Activated naive CD8-positive, alpha-beta T cell treated with anti-CD3 and anti-CD28 coated beads, Interleukin-2, amount 50 U/mL, for 24 hours (primary cell): ENCODE data around the gene LIMS1.

Experiments
- ATAC-seq: fragments of 150-1000 bp; cut with Tn5 transposase; one replicate; pipeline ENCODE4 v1.10.0; 2021
- DNase-seq: peaks from one replicate; pipeline ENCODE4 v3.0.0; 2021
- H3K27ac Mint-ChIP-seq: one replicate; pipeline ENCODE4 v1.8.0; 2021; ENCODE audit warnings: mild to moderate bottlenecking, mixed read lengths
- H3K27me3 Mint-ChIP-seq: one replicate; pipeline ENCODE4 v1.8.0; 2021; ENCODE audit warnings: mixed read lengths
- H3K36me3 Mint-ChIP-seq: one replicate; pipeline ENCODE4 v1.8.0; 2021; ENCODE audit warnings: low read depth, mixed read lengths
- H3K4me1 Mint-ChIP-seq: one replicate; pipeline ENCODE4 v1.8.0; 2021; ENCODE audit warnings: mixed read lengths
- H3K4me3 Mint-ChIP-seq: one replicate; pipeline ENCODE4 v1.8.0; 2021; ENCODE audit warnings: mild to moderate bottlenecking, moderate library complexity, mixed read lengths
- H3K9me3 Mint-ChIP-seq: one replicate; pipeline ENCODE4 v1.8.0; 2021; ENCODE audit warnings: mixed read lengths

The LIMS1 gene

DNA sequence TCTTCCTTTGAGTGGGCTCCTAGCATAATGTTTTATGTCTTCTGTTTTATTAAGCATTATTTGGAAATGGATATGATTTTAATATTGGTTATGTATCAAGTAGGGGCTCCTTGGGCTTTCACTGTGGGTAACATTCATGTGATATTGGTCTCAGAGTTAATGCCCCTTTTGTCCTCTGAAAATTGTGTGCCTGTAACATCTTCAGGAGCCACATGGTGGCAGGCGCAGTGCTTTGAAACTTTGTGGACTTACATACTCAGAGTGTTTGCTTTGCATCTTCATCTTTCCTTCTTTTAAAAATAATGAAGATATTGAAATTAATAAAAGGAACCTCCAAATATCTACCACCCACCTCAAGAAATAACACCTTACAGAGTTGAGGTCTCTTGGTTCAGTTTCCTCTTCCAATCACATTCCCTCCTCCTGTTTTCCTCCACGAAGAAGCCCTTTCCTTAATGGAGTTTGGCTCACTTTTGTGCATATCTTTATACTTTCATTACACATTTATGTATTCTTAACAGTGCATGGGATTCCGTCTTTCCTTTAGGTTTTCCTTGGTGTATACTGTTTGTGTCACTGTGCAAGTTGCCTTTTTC lies 73.5 kb downstream of the LIMS1 start:
- Mint-ChIP-seq H3K36me3 (peaks cover 5% of the 10 kb centered on the region), H3K9me3 (no peaks in the 10 kb centered on the region), H3K4me3 (no peak overlapping the region), H3K4me1 (peaks cover 48% of the 10 kb centered on the region), H3K27ac (no peak overlapping the region), H3K27me3 (no peaks in the 10 kb centered on the region)
- no peak for ATAC-seq
- DNase-seq, result no peak

DNA sequence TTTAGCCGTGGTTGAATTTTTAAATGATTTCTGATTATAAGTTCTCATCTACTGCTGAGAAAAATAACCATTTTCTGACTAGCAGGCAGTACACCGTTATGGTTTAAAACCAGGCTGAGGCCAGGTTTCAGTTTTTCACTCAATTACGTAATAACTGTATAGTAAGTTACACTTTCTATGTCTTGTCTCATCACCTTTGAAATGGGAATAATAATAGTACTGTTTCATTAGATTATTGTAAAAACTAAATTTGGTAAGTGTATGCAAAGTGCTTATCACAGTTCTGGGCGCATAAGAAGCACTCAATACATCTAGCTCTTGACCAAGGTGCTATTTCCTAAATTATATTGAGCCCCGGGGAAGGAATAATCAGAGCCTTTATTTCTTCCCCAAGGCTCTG lies 76.8 kb downstream of the LIMS1 start:
- Mint-ChIP-seq H3K9me3 (no peaks in the 10 kb centered on the region), H3K27ac (peak overlapping the region; percentile 14), H3K4me3 (no peak overlapping the region), H3K4me1 (peaks cover 61% of the 10 kb centered on the region), H3K36me3 (peaks cover 1% of the 10 kb centered on the region), H3K27me3 (no peaks in the 10 kb centered on the region)
- ATAC-seq, result no peak
- DNase-seq, result no peak

GRCh38 chr2:108612153-108612513 lies 77.9 kb downstream of the LIMS1 start:
- peak overlapping the region; percentile 35 for H3K4me3 Mint-ChIP-seq
- H3K9me3 Mint-ChIP-seq, result no peaks in the 10 kb centered on the region
- H3K36me3 Mint-ChIP-seq, result peaks cover 1% of the 10 kb centered on the region
- no peaks in the 10 kb centered on the region for H3K27me3 Mint-ChIP-seq
- ATAC-seq (peak; percentile 72), DNase-seq (peak; percentile 26)
- peaks cover 68% of the 10 kb centered on the region for H3K4me1 Mint-ChIP-seq
- peak overlapping the region; percentile 75 for H3K27ac Mint-ChIP-seq

DNA sequence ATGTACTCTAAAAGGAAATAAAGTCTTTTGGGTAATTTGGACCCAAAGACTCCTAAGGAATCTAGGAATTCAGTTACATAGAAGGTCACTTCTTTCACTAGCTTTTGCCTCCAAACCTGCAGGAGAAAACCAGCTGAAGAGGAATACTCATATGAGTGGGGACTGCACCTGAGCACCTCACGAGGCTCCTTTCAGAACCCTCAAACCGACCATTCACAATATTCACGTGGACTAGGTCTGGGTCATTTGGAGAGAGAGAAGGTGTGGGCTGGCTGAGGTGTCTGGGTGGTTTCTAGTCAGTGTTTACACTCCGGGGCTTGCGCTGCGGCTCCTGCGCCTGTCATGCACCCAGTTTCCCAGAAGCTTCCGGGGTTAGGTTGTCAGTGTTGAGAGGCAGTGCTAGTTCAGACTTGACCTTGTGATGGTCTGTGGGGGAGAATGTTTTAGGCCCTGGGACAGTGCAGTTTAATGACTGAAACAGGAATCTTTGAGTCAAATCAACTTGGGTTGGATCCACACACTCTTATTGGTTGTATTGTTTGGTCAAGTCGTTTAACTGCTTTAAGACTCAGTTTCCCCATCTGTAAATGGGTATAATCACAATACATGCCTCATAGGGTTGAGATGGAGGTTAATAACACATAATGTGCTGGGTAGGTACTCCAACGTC lies 78.4 kb downstream of the LIMS1 start:
- Mint-ChIP-seq H3K27me3 (no peaks in the 10 kb centered on the region), H3K27ac (peak overlapping the region; percentile 75), H3K4me3 (peak overlapping the region; percentile 35), H3K4me1 (peaks cover 74% of the 10 kb centered on the region), H3K36me3 (peaks cover 1% of the 10 kb centered on the region), H3K9me3 (no peaks in the 10 kb centered on the region)
- ATAC-seq, result peak; percentile 84
- DNase-seq, result peak; percentile 36

- H3K4me3 Mint-ChIP-seq, result no peak overlapping the region
- no peaks in the 10 kb centered on the region for H3K27me3 Mint-ChIP-seq
- H3K4me1 Mint-ChIP-seq, result peaks cover 79% of the 10 kb centered on the region
- H3K27ac Mint-ChIP-seq, result peak overlapping the region; percentile 66
- ATAC-seq (no peak), DNase-seq (no peak)
- H3K36me3 Mint-ChIP-seq, result peaks cover 1% of the 10 kb centered on the region
- H3K9me3 Mint-ChIP-seq, result no peaks in the 10 kb centered on the region
Measured at GRCh38 chr2:108613261-108614042, 79.2 kb downstream of the LIMS1 start.

DNA sequence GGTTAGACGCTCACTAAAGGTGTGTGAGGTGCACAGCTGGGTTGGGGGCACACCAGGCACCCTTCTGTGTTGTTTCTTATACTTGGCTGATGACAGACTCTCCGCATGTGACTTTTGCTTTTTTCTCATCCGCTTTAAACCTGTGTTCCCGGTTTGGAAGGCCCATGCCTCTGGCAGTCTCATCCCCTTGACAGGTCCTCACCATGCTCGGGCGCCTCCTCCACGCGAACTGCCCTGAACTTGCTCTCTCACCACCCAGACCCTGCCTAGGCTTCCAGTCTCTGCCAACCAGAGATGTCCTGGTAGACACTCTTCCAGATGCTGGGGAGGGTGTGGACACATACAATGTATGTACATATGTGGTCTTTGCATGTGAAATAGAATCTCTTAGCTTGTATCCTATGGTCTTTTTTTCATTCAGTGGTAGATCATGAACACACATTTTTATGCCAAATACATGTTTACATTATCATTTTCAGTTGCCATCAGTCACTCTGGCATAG lies 79.8 kb downstream of the LIMS1 start:
- Mint-ChIP-seq H3K27me3 (no peaks in the 10 kb centered on the region), H3K27ac (peak overlapping the region; percentile 66), H3K4me3 (no peak overlapping the region), H3K4me1 (peaks cover 80% of the 10 kb centered on the region), H3K9me3 (no peaks in the 10 kb centered on the region), H3K36me3 (peaks cover 1% of the 10 kb centered on the region)
- DNase-seq (no peak), ATAC-seq (no peak)

DNA sequence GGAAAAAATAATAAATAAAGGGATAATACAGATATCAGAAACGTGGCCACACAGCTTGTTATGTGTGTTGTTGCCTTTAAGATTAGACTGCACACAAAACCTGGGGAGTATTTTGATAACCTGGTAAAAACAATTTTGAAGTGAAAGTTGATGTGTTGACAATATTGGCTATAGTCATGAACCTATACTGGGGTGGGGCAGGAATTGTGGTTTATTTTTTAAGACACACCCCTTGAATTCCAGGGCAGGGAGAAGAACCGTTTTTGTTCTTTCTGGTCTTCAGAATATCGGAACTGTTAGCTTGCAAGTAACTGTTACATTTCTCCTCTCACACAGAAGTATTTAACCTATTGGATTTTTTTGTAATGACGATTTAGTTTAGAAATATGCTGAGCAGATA lies 80.4 kb downstream of the LIMS1 start:
- Mint-ChIP-seq H3K9me3 (no peaks in the 10 kb centered on the region), H3K27me3 (no peaks in the 10 kb centered on the region), H3K27ac (no peak overlapping the region), H3K4me3 (no peak overlapping the region), H3K36me3 (peaks cover 1% of the 10 kb centered on the region), H3K4me1 (peaks cover 80% of the 10 kb centered on the region)
- DNase-seq (no peak), ATAC-seq (no peak)

DNA sequence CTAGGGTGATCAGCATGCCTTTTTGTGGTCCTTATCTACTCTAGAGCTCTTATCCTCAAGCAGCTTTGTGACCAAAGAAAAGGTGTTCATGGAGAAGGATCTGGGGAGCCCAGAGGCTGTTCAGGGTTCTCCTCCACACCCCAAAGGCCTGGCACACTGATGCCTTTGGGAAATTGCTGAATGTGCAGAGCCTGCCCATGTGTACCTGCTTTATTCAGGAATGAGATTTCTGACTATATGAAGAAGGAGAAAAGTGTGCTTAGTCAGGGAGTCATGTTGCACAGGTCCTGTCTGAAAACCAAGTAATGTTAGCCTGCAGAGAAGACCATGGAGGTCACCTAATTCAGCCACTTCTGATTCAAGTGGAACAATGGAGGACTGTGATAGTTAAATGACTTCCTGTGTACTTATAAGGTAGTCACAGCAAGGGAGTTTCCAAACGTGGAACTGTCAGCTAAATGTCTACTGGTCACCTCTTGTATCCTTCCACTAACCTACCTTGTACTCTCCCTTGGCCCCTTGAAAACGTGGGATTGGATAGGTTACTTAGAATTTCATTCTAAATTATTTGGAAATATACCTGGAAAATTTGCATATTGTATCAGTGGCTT lies 81.3 kb downstream of the LIMS1 start:
- H3K27me3 Mint-ChIP-seq, result no peaks in the 10 kb centered on the region
- peaks cover 86% of the 10 kb centered on the region for H3K4me1 Mint-ChIP-seq
- H3K36me3 Mint-ChIP-seq, result no peaks in the 10 kb centered on the region
- H3K4me3 Mint-ChIP-seq, result no peak overlapping the region
- no peak for DNase-seq
- H3K27ac Mint-ChIP-seq, result no peak overlapping the region
- no peaks in the 10 kb centered on the region for H3K9me3 Mint-ChIP-seq
- ATAC-seq, result no peak

GRCh38 chr2:108616318-108616717 lies 82.0 kb downstream of the LIMS1 start:
- Mint-ChIP-seq H3K36me3 (no peaks in the 10 kb centered on the region), H3K27ac (no peak overlapping the region), H3K9me3 (no peaks in the 10 kb centered on the region), H3K27me3 (no peaks in the 10 kb centered on the region), H3K4me1 (peaks cover 88% of the 10 kb centered on the region), H3K4me3 (no peak overlapping the region)
- ATAC-seq (no peak), DNase-seq (no peak)

- H3K4me1 Mint-ChIP-seq, result peaks cover 90% of the 10 kb centered on the region
- DNase-seq (no peak), ATAC-seq (no peak)
- no peaks in the 10 kb centered on the region for H3K9me3 Mint-ChIP-seq
- H3K27me3 Mint-ChIP-seq, result no peaks in the 10 kb centered on the region
- no peak overlapping the region for H3K27ac Mint-ChIP-seq
- no peak overlapping the region for H3K4me3 Mint-ChIP-seq
- no peaks in the 10 kb centered on the region for H3K36me3 Mint-ChIP-seq
Measured at GRCh38 chr2:108616751-108617161, 82.5 kb downstream of the LIMS1 start.

GRCh38 chr2:108617617-108618016 lies 83.3 kb downstream of the LIMS1 start:
- Mint-ChIP-seq H3K36me3 (no peaks in the 10 kb centered on the region), H3K4me3 (no peak overlapping the region)

DNA sequence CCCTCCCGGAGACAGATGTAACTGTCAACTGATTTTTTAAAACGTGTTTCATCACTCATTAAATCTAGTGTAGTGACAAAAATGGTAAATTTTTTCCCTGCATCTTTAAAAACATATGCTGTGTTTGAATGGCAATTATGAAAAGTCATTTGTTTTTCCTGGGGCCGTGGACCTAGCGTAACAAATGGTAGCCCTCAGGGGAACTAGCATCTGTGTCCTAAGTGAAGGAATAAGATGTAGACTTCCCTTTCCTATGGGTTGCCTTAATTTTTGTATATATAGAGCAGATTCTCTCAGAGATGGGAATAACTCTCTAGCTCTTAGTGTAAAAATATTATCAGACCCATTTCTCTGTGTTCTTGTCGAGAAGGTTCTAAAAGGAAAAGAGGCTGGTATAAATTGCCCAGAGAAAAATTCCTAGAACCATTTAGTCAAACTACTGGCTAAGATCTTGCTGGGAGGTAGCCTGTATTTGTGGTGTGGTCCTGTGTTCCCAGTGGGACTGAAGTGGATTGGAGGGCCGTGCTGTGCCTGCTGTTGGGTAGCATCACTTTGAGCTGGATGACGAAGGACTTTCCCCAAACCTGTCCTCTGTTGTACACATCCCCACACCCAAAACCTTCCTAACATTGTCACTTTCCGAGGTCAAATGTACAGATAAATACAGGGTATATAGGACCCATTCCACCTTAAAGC lies 85.8 kb downstream of the LIMS1 start:
- ATAC-seq (no peak), DNase-seq (no peak)
- Mint-ChIP-seq H3K4me3 (no peak overlapping the region), H3K9me3 (no peaks in the 10 kb centered on the region), H3K4me1 (peaks cover 83% of the 10 kb centered on the region), H3K27ac (peak overlapping the region; percentile 75), H3K36me3 (no peaks in the 10 kb centered on the region), H3K27me3 (no peaks in the 10 kb centered on the region)

More at GRCh38 chr2:108617617-108618016, 83.3 kb downstream of the LIMS1 start:
- H3K27me3 Mint-ChIP-seq, result no peaks in the 10 kb centered on the region
- DNase-seq, result no peak
- H3K27ac Mint-ChIP-seq, result peak overlapping the region; percentile 66
- ATAC-seq, result no peak
- H3K4me1 Mint-ChIP-seq, result peaks cover 88% of the 10 kb centered on the region
- H3K9me3 Mint-ChIP-seq, result no peaks in the 10 kb centered on the region

- no peaks in the 10 kb centered on the region for H3K27me3 Mint-ChIP-seq
- ATAC-seq, result no peak
- no peaks in the 10 kb centered on the region for H3K9me3 Mint-ChIP-seq
- peak overlapping the region; percentile 89 for H3K27ac Mint-ChIP-seq
- no peak for DNase-seq
- peak overlapping the region; percentile 79 for H3K4me3 Mint-ChIP-seq
- H3K4me1 Mint-ChIP-seq, result peaks cover 83% of the 10 kb centered on the region
- no peaks in the 10 kb centered on the region for H3K36me3 Mint-ChIP-seq
Measured at GRCh38 chr2:108620656-108621055, 86.4 kb downstream of the LIMS1 start.

DNA sequence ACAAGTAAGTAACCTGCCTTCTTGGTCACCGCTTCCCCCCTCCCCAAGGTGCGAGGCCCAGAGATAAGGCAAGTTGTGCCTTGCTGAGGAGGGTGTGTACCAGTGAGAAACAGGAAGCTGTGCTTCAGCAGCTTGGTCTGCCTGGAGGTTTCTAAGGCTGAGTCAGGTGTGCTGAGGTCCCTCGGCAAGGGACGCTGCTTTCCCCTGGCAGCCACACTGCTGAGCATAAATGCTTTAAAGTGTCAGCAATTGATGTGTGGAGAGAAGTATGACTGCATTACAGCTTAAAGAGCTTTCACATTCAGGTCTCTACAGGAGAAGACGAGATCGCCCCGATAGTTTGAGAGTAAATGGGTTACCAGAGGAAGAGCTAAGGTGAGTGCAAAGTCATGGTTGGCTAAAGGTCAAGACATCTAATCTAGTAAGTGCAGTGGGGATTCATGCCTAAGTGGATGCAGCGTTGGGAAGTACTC lies 86.9 kb downstream of the LIMS1 start:
- ATAC-seq (peak; percentile 99), DNase-seq (peak; percentile 61)
- Mint-ChIP-seq H3K9me3 (no peaks in the 10 kb centered on the region), H3K27me3 (no peaks in the 10 kb centered on the region), H3K4me1 (peaks cover 81% of the 10 kb centered on the region), H3K4me3 (peak overlapping the region; percentile 79), H3K27ac (peak overlapping the region; percentile 89), H3K36me3 (no peaks in the 10 kb centered on the region)
